Large intestine (tissue), 3 donors: ENCODE results near the gene DHRS4L2. TPM values are rescaled to one million over a fixed set of nuclear protein-coding genes. Genes with fewer than 3 reads are reported as not detected.
"Not testable (repeated sequence)": the region's sequence is repeated elsewhere in the genome, so short reads cannot be mapped to it uniquely, and the experiment has no call there.

Experiments
- DNase-seq, 2 donors: peaks; one replicate each; pipeline versions ENCODE4 v3.0.0 to v3.0.0-alpha.2; 2013
- H3K27ac ChIP-seq: one replicate; pipeline ENCODE4 v1.5.1; 2013; ENCODE audit warnings: low read length
- H3K27me3 ChIP-seq: 2 replicates; pipeline ENCODE4 v1.6.1; 2013; ENCODE audit warnings: low read length; ENCODE audit not compliant: control insufficient read depth, insufficient read depth
- H3K36me3 ChIP-seq: 2 replicates; pipeline ENCODE4 v1.6.1; 2013; ENCODE audit warnings: low read length; ENCODE audit not compliant: control insufficient read depth, insufficient read depth
- H3K4me1 ChIP-seq: one replicate; pipeline ENCODE4 v1.6.1; 2013; ENCODE audit warnings: low read length; ENCODE audit not compliant: control insufficient read depth, insufficient read depth
- H3K4me3 ChIP-seq: one replicate; pipeline ENCODE4 v1.5.1; 2013; ENCODE audit warnings: low read length
- H3K9me3 ChIP-seq: one replicate; pipeline ENCODE4 v1.6.1; 2013; ENCODE audit warnings: mild to moderate bottlenecking, low read depth, low read length, moderate library complexity; ENCODE audit not compliant: control insufficient read depth
- WGBS: methylation state at CpG from one replicate; pipeline ENCODE4 v1.1.5; 2013; ENCODE audit warnings: low lambda C conversion rate; ENCODE audit not compliant: insufficient coverage; 5-methylcytosine and 5-hydroxymethylcytosine counted together
- polyA plus RNA-seq: library from polyadenylated mRNA; unstranded; fragments of 120-200 nt; gene quantifications from one replicate; pipeline ENCODE4 v1.2.1, GENCODE V29; 2013

DHRS4L2 gene
- polyA plus RNA-seq, 1 donor = 29.1 TPM

- not testable (repeated sequence) for H3K36me3 ChIP-seq, H3K4me3 ChIP-seq, H3K4me1 ChIP-seq, H3K27me3 ChIP-seq, H3K9me3 ChIP-seq, DNase-seq, H3K27ac ChIP-seq
- WGBS = no CpG with 5 or more reads among the region's 15 CpGs
Observed at GRCh38 chr14:23970283-23970659, 18.5 kb upstream of the DHRS4L2 start.

GRCh38 chr14:23973178-23973577 is 15.6 kb upstream of the DHRS4L2 start:
- H3K9me3 ChIP-seq, H3K4me1 ChIP-seq, H3K27me3 ChIP-seq, H3K36me3 ChIP-seq, H3K27ac ChIP-seq, DNase-seq, H3K4me3 ChIP-seq: not testable (repeated sequence)
- WGBS = no CpG with 5 or more reads among the region's 8 CpGs

GRCh38 chr14:23974041-23974440 is 14.7 kb upstream of the DHRS4L2 start:
- H3K4me1 ChIP-seq, H3K9me3 ChIP-seq, H3K4me3 ChIP-seq, H3K27me3 ChIP-seq, DNase-seq, H3K36me3 ChIP-seq, H3K27ac ChIP-seq: not testable (repeated sequence)

- not testable (repeated sequence) for H3K4me3 ChIP-seq, H3K27ac ChIP-seq, DNase-seq, H3K36me3 ChIP-seq, H3K9me3 ChIP-seq, H3K4me1 ChIP-seq, H3K27me3 ChIP-seq
- WGBS = no CpG with 5 or more reads among the region's 2 CpGs
Observed at GRCh38 chr14:23977208-23977607, 11.5 kb upstream of the DHRS4L2 start.

GRCh38 chr14:23981951-23982813 is 6.5 kb upstream of the DHRS4L2 start:
- Histone ChIP-seq H3K4me1 (peaks cover 15% of the 10 kb centered on the region), H3K27ac (peak overlapping the region; percentile 62)
- H3K36me3 ChIP-seq, H3K27me3 ChIP-seq, H3K9me3 ChIP-seq, H3K4me3 ChIP-seq: not testable (repeated sequence)
- 100% methylated on average over 1 of the region's 10 CpGs for WGBS
- peak; percentile 50 to 76 for DNase-seq

- Histone ChIP-seq H3K27me3 (no peaks in the 10 kb centered on the region), H3K9me3 (no peaks in the 10 kb centered on the region), H3K4me3 (no peak overlapping the region), H3K4me1 (peaks cover 20% of the 10 kb centered on the region), H3K27ac (peak overlapping the region; percentile 24), H3K36me3 (no peaks in the 10 kb centered on the region)
- peak in 1 of 2 donors; percentile 37 for DNase-seq
- no CpG with 5 or more reads among the region's 4 CpGs for WGBS
Observed at GRCh38 chr14:23984891-23985602, 3.7 kb upstream of the DHRS4L2 start.

GRCh38 chr14:23988223-23988606 is 514 bp upstream of the DHRS4L2 start:
- DNase-seq = not testable (repeated sequence)
- peak overlapping the region; percentile 10 for H3K27ac ChIP-seq
- no CpG with 5 or more reads among the region's 6 CpGs for WGBS

GRCh38 chr14:23989734-23990445 is 1.2 kb downstream of the DHRS4L2 start:
- WGBS = no CpG with 5 or more reads among the region's 21 CpGs
- H3K4me3 ChIP-seq, H3K27ac ChIP-seq, H3K9me3 ChIP-seq, H3K27me3 ChIP-seq, DNase-seq, H3K36me3 ChIP-seq: not testable (repeated sequence)
- H3K4me1 ChIP-seq = peaks cover 11% of the 10 kb centered on the region

More at GRCh38 chr14:23988223-23988606, 514 bp upstream of the DHRS4L2 start:
- not testable (repeated sequence) for H3K36me3 ChIP-seq, H3K9me3 ChIP-seq, H3K27me3 ChIP-seq, H3K4me3 ChIP-seq
- peaks cover 11% of the 10 kb centered on the region for H3K4me1 ChIP-seq

GRCh38 chr14:23990961-23991360 is 2.2 kb downstream of the DHRS4L2 start:
- not testable (repeated sequence) for H3K27me3 ChIP-seq, H3K27ac ChIP-seq, H3K4me3 ChIP-seq, H3K9me3 ChIP-seq, DNase-seq, H3K36me3 ChIP-seq
- no CpG with 5 or more reads among the region's 1 CpG for WGBS
- H3K4me1 ChIP-seq = peaks cover 11% of the 10 kb centered on the region

GRCh38 chr14:23993042-23993441 is 4.3 kb downstream of the DHRS4L2 start:
- H3K27ac ChIP-seq, H3K4me1 ChIP-seq, H3K9me3 ChIP-seq, H3K4me3 ChIP-seq, H3K36me3 ChIP-seq, DNase-seq, H3K27me3 ChIP-seq: not testable (repeated sequence)
- no CpG with 5 or more reads among the region's 3 CpGs for WGBS
